ENCODE data around the gene PAFAH2.

DNA sequence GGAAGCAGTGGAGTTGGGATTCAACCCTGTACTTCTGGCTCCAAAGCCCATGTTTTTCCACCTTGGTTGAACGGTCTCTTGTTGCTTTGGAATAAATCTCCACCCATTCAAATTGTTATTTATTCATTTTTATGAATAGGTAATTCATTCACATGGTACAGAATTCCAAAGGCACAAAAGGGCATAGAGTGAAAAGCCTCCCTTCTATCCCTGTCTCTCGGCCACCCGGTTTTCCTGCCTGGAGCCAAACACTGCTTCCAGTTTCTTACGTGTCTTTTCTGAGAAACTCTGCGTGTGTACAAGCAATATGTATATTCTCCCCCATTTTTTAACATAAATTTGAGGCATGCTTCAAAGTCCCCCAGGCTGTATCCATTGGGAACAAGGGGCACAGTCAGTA lies 27.7 kb upstream of the PAFAH2 start:
- no peak for TF ChIP-seq PPARA (CRISPR knock-in tag; IDR thresholded peaks at IDR 0.05; ENCODE audit: borderline replicate concordance)
- no peak for TF ChIP-seq TOX (CRISPR knock-in tag; IDR thresholded peaks at IDR 0.05; ENCODE audit: borderline replicate concordance)
- TF ChIP-seq ZFP30 (CRISPR knock-in tag; IDR thresholded peaks at IDR 0.05) = no peak
- no peak for TF ChIP-seq TCF4 (CRISPR knock-in tag; IDR thresholded peaks at IDR 0.05; ENCODE audit: borderline replicate concordance)
